ENCODE data around the gene PRPF18. TPM values are rescaled to one million over a fixed set of nuclear protein-coding genes. Genes with fewer than 3 reads are reported as not detected.
A peak's percentile ranks its signal among the peaks of the same experiment; 100 is the strongest.

PRPF18 gene
- total RNA-seq, 1 donor from 2014 or later: 21.0 TPM

DNA sequence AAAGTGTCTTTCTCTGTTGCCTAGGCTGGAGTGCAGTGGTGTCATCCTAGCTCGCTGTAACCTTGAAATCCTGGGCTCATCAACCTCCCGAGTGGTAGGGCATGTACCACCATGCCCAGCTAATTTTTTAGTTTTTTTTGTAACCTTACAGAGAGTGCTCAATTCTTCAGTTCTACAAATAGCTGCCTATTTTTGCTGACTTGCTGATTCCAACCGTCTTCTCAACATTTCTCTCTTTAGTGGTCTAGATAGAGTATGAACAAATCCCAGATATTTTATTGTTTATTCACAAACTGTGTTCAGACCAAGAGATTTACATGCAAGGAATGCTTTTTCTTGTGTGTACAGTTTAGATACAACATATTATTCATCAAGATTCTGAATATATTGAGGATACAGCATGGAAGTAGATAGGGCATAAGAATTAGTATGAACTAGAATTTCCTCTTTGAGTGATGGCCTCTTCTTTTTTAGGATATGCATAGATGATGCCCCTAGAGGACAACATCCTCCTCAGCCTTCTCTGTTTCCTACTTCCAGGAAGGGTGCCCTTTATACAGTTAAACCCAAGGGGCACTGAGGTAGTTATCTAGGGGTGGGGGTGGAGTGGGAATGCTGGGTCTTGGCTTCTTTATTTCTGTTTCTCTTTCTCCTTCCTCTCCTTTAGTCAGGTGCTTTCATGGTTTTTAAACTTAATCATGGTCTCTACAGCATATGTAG lies 26.0 kb downstream of the PRPF18 start:
- H3K27ac Mint-ChIP-seq (ENCODE audit: unreplicated experiment): no peak overlapping the region
- Histone ChIP-seq H3K79me2 (ENCODE audit: insufficient read depth, low read length) (no peaks in the 10 kb centered on the region), H3K4me2 (ENCODE audit: low read length) (no peak overlapping the region), H4K20me1 (ENCODE audit: insufficient read depth, low read length) (no peaks in the 10 kb centered on the region), H3K4me3 (ENCODE audit: insufficient read depth, low read depth, low read length) (no peak overlapping the region), H3K27me3 (ENCODE audit: insufficient read depth, low read length) (no peaks in the 10 kb centered on the region), H3K9me3 (ENCODE audit: insufficient read depth, low read depth, low read length) (no peaks in the 10 kb centered on the region), H3K36me3 (ENCODE audit: insufficient read depth, low read length) (peaks cover 29% of the 10 kb centered on the region), H2AFZ (ENCODE audit: low read depth, low read length) (no peak overlapping the region), H3K9ac (ENCODE audit: low read length) (no peak overlapping the region), H3K4me1 (ENCODE audit: insufficient read depth, low read length) (peaks cover 17% of the 10 kb centered on the region), H3K27ac (ENCODE audit: low read depth, low read length) (no peak overlapping the region)
- H3K9me3 Mint-ChIP-seq (ENCODE audit: unreplicated experiment): no peaks in the 10 kb centered on the region
- peaks cover 46% of the 10 kb centered on the region for H3K4me1 Mint-ChIP-seq (ENCODE audit: low read depth, unreplicated experiment)
- FAIRE-seq: no peak
- TF ChIP-seq EZH2 (IDR thresholded peaks at IDR 0.05; ENCODE audit: insufficient read depth, low read length) (no peak), CTCF (IDR thresholded peaks at IDR 0.05; ENCODE audit: insufficient read depth, low read depth, low read length) (no peak)
- no peak for DNase-seq (ENCODE audit: low read depth)
- H3K4me3 Mint-ChIP-seq (ENCODE audit: unreplicated experiment): no peak overlapping the region
- H3K36me3 Mint-ChIP-seq (ENCODE audit: low read depth, unreplicated experiment): peaks cover 7% of the 10 kb centered on the region
- no peaks in the 10 kb centered on the region for H3K27me3 Mint-ChIP-seq (ENCODE audit: low read depth, unreplicated experiment)

DNA sequence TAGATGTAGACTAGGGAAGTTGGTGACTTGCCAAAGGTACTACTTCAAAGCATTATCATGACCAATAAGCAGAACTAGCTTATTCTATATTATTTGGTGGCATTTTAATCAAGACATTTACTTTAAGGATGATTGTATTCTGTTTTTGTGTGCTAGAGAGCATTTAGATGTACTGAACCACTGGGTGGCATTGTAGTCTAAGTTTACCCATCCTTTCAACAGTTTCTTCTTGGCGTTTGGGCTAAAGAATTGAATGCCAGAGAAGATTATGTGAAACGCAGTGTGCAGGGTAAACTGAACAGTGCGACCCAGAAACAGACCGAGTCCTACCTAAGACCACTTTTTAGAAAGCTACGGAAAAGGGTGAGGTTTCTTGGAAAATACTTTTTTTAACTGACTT lies 26.8 kb downstream of the PRPF18 start:
- Histone ChIP-seq H3K79me2 (ENCODE audit: insufficient read depth, low read length) (no peaks in the 10 kb centered on the region), H3K27me3 (ENCODE audit: insufficient read depth, low read length) (no peaks in the 10 kb centered on the region), H3K4me2 (ENCODE audit: low read length) (no peak overlapping the region), H3K4me3 (ENCODE audit: insufficient read depth, low read depth, low read length) (no peak overlapping the region), H3K27ac (ENCODE audit: low read depth, low read length) (no peak overlapping the region), H3K36me3 (ENCODE audit: insufficient read depth, low read length) (peaks cover 33% of the 10 kb centered on the region), H3K4me1 (ENCODE audit: insufficient read depth, low read length) (peaks cover 17% of the 10 kb centered on the region), H3K9ac (ENCODE audit: low read length) (no peak overlapping the region), H3K9me3 (ENCODE audit: insufficient read depth, low read depth, low read length) (no peaks in the 10 kb centered on the region), H4K20me1 (ENCODE audit: insufficient read depth, low read length) (no peaks in the 10 kb centered on the region), H2AFZ (ENCODE audit: low read depth, low read length) (no peak overlapping the region)
- Mint-ChIP-seq H3K4me1 (ENCODE audit: low read depth, unreplicated experiment) (peaks cover 40% of the 10 kb centered on the region), H3K4me3 (ENCODE audit: unreplicated experiment) (no peak overlapping the region), H3K27ac (ENCODE audit: unreplicated experiment) (no peak overlapping the region), H3K9me3 (ENCODE audit: unreplicated experiment) (no peaks in the 10 kb centered on the region), H3K27me3 (ENCODE audit: low read depth, unreplicated experiment) (no peaks in the 10 kb centered on the region), H3K36me3 (ENCODE audit: low read depth, unreplicated experiment) (peaks cover 9% of the 10 kb centered on the region)
- DNase-seq (ENCODE audit: low read depth): peak; percentile 37
- peak; percentile 53 for TF ChIP-seq CTCF (IDR thresholded peaks at IDR 0.05; ENCODE audit: insufficient read depth, low read depth, low read length)
- TF ChIP-seq EZH2 (IDR thresholded peaks at IDR 0.05; ENCODE audit: insufficient read depth, low read length): no peak
- peak; percentile 70 for FAIRE-seq

All from astrocyte (in vitro differentiated cells and primary cell).